ENCODE results near the gene HOXA7.

Gene HOXA7

DNA sequence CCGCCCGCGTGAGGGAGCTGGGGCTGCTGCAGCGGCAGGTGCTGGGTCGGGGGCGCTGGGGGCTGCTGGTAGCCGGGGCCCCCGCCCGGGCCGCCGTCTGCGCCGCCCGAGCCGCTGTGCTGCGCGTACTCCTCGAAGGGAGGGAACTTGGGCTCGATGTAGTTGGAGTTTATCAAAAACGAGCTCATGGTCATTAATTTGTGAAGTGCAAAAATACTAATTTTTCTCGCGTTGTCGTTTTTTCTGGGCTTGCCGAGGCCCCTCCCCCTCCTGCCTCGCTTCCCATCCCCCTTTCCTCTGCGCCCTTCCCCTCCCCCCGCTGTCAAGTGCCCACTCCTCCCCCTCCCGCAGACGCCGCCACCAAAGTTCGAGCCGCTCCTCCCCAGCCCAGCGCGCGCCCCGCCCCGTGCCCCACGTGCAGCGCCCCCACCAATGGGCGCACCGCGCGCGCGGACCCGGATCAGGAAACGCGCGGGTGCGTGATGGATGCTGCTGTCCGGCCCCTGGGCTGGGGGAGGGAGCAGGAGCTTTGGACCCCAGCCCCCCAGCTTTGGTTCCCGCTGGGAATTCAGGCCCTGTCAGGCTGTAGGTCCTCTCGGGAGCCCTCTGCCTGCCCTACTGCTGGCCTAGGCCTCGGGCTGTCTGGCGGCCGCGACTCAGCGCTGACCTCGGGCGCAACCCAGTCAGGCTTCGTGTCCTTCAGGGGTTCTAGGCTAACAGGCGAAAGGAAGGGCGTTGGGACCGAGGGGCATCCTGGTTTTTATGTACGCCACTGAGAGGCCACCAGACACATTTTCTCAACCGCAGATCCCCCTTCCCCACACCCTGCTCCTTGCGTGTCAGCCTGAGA is 25.7 kb downstream of the HOXA7 start, which contains the start of gene HOXA4:
TSS of gene HOXA4 (minus strand) at position 218 of the 850 bp plus-strand sequence. CDS start at position 194, 24 bp downstream.
- DNase-seq, result peak; percentile 91

DNA sequence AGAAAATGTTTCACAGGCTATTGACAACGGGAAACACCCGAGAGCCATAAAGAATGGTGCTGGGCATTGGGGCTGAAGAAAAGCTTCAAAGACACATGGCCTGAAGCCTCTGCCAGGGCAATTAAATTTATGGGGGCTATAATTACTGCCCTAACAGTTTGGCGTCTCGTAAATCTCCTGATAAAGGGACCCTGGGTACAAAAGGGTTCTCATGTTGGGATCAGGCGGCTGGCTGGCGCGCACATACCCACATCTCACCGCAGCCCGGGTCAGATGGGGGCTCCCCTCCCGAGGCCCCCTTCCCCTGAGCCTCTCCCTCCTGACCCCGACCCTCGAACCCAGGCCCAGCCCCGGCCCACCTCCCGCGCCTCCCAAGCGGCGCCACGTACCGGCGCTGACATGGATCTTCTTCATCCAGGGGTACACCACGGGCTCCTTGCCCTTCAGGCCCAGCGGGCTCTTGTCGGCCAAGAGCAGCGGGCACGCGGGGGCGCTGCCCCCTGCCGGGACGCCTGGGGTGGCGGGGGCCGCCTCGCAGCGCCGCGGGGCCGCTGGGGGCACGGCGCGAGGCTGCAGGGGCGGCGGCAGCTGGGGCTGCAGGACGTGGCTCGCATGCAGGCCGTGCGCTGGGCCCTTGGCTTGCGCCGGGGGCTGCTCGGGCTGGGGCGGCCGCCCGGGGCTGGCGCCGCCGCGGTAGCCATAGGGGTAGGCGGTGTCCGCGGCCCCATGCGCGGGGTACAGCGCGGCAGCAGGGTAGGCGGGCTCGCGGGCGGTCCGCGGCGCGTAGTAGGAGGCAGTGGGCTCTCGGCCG is 26.5 kb downstream of the HOXA7 start:
- DNase-seq, result no peak

GRCh38 chr7:27128776-27129728 is 27.4 kb downstream of the HOXA7 start:
- no peak for DNase-seq

DNA sequence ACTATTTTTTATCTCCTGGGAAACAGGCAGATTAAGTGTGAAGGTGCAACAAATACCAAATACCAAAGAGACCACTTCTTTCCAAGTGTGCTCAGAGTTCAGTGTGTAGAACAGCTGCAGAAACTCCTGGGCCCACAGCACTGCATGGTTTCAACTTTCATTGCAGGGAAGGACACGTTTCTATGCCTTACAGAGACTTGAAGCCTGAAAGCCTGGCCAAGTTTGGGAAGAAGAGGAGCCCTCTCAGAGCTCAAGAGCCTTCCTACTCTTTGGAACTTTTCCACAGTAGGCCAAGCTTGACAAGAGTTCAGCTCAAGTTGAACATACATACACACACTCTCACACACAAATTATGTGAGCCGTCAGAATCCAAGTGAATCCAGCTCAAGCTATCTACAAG is 28.4 kb downstream of the HOXA7 start:
- no peak for DNase-seq

- no peak for DNase-seq
These were observed 29.7 kb downstream of the HOXA7 start for GRCh38 chr7:27126596-27127327.

- DNase-seq, result no peak
These were observed 30.5 kb downstream of the HOXA7 start for GRCh38 chr7:27125986-27126394.

- DNase-seq, result no peak
These were observed 31.4 kb downstream of the HOXA7 start for GRCh38 chr7:27124902-27125689.

- no peak for DNase-seq
These were observed 32.2 kb downstream of the HOXA7 start for GRCh38 chr7:27124096-27124901.

DNA sequence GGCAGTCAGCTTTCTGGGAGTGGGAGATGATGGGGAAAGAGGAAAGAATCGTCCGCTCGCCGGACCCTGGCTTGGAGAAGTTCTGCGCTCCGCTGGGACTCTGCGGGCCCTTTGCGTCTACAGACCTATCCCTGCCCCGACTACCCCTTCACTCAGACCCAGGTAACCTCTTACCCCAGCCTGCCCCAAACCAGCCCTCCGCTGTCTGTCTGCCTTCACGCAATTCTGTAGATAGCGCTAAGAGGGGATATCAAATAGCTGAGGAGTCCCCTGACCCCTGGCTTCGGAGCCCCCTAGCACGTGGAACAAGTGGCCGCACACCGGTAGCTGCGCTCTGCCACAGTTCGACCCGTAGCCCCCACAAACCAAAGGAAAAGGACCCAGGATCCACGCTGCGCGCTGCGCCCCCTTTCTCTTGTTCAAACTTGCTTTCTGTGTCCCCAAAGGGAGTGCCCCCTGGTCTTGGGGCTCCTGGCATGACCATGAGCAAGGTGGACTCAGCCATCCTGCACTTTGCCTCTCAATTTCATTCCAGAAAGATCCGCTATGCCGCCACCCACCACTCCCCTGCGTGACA is 32.9 kb downstream of the HOXA7 start:
- DNase-seq, result no peak

DNA sequence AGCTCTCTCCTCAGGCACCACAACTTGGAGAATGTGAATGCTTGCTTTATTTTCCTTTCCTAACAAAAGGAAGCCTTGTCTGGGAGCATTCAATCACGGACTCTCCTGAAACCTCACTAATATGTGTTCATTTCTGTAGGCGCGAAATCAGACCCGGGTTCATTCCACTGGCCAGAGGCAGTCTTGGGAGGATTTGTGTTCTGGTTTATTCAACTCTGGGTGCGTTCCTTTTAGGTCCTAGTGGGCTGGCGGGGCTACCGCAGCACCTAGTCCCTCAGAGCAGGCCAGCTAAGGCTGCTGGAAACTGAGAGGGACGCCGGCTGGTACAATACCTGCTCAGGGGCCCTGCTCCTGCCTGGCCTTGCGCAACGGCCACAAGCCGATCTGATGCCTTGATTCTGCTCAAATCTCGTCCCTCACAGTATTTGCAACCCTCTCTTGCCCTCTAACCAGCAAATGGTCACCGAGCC is 33.4 kb downstream of the HOXA7 start:
- DNase-seq, result no peak

DNA sequence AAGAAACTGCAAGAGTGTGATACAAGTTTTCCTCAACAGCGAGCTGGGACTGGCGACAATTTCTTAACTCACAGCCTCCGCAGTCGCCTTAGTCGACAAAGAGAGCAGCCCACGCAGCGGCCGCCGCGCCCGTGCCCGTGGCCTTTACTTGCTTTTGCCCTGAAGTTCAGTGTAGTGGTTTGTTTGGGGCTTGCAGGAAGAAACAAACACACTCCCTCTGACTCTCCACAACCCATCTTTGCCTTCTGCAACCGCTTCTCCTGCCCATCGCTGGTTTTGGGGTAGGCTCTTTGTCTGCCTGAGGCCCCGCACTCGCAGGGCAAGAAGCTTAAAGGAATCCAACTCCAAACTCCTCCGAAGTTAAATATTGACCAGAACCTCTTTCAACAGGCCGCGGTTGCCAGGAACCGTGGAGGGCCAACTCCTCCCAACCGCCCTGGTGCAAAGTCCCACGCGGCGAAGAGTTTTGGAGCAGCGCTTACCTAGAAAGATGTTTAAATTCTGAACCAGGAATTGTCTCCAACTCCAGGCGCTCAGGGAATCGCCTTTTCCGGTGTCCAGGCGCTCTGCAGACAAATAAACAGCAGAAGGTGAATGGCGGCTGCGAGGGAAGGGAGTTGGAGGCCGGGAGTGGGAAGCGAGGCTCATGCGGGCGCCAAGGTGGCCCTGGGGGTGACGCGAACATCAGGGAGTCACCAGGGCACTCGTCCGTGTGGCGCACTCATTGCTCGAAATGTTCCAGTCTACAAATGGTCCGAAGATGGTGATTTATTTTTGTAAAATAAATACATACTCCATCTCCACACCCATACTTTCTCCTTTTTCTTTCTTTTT is 34.2 kb downstream of the HOXA7 start:
- no peak for DNase-seq

DNA sequence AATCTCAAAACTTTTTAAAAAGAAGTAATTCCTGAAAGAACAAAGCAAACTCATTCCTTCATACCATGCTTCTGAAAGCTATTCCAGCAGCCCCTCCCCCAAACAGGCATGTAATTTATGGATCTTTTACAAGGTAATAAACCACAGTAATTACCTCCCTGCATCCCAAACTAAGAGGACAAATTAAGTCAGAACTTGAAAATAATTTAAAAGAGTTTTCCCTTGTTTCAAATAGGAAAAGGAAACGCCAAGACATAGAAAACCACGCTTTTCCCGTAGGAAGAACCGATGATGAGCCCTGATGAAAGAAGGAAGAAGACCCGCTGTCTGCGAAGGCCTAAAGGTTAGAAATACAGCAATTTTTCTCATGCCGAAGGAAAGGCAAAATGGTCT is 34.8 kb downstream of the HOXA7 start:
- no peak for DNase-seq

DNA sequence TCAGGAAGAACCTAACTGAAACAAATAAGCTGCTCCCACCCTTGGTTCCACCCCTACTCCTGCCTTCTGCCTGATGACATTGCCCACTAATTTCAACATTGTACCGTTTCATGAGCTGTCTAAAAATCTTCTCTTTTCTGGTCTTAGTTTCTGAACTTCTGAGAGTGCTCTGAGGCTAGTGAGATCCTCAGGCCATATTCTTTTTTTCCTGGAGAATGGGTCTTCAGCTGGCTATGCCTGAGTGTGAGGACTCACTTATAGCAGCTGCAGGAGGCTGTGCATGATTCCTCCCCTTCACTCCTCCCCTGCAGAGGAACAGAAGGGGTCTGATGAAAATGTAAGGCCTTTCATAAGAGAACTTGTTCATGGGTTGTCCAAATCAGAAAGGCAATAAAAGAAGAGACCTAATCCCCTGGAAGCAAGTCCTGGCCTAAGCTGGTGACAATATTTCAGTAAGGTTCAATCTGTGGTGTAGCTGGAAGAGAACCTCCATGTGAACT is 37.0 kb downstream of the HOXA7 start:
- DNase-seq, result no peak

GRCh38 chr7:27118580-27118979 is 37.9 kb downstream of the HOXA7 start:
- no peak for DNase-seq

DNA sequence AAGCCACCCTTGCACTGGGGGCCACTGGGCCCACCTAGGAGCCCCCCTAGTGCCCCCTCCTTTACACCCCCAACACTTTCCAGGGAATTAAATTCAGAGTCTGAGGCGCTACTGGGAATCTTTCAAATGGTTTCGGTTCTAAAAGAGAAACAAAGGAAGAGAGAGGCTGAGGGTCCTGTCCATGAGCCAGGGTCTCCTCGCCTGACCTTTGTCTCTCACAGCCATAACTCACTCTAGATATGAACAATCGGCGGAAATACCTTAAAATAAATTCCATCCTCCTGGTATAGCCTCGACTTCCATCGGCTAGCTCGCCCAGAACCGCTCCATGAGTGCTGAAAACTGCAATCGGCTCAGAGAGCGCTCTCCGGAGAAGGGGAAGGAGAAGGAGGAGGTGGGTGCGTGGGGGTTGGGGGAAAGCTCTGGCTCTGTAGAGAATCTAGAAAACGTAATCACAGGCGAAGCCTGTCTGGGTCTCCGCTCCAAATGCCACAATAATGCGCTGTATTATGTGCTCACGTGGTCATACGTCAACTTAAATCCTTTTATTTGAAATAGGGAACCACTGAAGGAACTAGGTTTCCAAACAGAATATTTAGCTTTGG is 38.5 kb downstream of the HOXA7 start:
- DNase-seq, result no peak

GRCh38 chr7:27116962-27117886 is 39.3 kb downstream of the HOXA7 start:
- no peak for DNase-seq

All from suppressor macrophage treated with lipopolysaccharide for 4 hours (primary cell).